NCI-H1436 treated with DMSO at 0.1 percent for 48 hours (cell line): ENCODE data around the gene TMPRSS11E.
"Not testable (repeated sequence)": the region's sequence is repeated elsewhere in the genome, so short reads cannot be mapped to it uniquely, and the experiment has no call there.

Experiments used
- DNase-seq: peaks from one replicate; lab custom pipeline; 2025; lab: John Stamatoyannopoulos, UW

The TMPRSS11E gene

DNA sequence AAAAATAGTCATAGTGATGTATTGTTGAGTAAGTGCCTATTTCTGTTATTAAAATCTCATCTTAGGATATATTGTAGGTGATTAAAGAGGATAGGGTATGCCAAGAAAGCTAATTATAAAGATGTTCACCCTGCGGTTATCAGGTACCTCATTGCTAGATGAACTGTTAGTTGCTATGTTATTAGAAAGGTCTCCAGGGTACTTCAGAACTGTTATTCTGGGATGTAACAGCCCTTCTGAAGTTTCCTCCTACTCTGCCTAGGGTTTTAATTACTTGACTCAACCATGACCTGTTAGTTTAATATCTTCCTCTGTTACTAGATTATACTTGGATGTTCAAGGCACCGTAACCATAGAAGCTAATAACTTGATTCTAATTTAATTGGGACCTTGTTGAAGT lies 15.4 kb downstream of the TMPRSS11E start:
- peak; percentile 38 for DNase-seq

DNA sequence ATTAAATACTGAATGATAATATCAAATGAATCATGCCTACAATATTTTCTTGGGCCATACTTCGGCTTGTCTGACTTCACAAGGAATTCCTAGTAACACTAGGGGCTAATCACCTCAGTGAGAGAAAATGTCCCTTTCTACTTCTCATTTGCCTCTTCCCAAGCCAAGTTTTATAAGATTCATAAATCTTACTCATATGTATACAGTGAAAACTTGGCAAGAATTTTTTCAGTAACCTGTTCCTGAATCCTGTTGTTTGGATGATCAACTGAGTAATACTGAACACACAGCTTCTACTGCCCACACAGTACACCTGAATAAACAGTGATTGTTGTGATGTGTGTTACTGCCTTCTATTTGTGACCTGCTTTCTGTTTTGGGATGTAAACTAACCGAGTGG lies 16.5 kb downstream of the TMPRSS11E start:
- no peak for DNase-seq

GRCh38 chr4:68465058-68465457 lies 17.8 kb downstream of the TMPRSS11E start:
- DNase-seq: no peak

GRCh38 chr4:68466185-68466584 lies 18.9 kb downstream of the TMPRSS11E start:
- DNase-seq: no peak

GRCh38 chr4:68466751-68467150 lies 19.5 kb downstream of the TMPRSS11E start:
- no peak for DNase-seq

- no peak for DNase-seq
Observed at GRCh38 chr4:68469482-68469881, 22.2 kb downstream of the TMPRSS11E start.

DNA sequence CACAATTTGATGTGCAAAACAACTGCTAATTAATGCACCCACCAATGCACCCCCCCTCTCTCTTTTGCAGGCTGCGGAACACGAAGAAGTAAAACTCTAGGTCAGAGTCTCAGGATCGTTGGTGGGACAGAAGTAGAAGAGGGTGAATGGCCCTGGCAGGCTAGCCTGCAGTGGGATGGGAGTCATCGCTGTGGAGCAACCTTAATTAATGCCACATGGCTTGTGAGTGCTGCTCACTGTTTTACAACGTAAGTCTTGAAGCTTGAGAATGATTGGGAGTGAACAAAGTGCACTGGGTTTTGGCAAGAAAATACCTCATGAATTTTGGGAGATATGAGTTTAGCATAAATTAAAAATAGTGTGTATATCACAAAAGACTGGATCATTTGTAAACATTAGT lies 28.9 kb downstream of the TMPRSS11E start:
- DNase-seq: no peak

DNA sequence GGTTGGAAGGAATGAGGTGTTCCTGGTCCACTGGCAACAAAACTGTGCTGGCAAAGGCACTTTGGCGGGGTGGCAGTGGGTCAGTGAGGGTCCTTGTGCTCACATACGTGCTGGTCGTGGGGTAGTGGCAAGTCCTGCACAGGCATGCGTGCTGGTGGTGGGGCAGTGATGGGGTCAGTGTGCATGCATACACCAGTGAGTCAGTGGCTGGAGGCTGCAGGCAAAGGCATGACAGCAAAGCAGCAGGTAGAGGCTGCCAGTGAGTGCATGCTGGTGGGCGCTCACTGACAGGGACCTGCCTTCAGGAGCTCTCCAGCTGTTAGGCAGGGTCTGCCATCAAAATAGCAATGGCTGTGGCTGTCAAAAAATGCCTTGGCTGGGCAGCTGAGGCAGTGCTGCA lies 42.1 kb downstream of the TMPRSS11E start:
- DNase-seq: no peak

DNA sequence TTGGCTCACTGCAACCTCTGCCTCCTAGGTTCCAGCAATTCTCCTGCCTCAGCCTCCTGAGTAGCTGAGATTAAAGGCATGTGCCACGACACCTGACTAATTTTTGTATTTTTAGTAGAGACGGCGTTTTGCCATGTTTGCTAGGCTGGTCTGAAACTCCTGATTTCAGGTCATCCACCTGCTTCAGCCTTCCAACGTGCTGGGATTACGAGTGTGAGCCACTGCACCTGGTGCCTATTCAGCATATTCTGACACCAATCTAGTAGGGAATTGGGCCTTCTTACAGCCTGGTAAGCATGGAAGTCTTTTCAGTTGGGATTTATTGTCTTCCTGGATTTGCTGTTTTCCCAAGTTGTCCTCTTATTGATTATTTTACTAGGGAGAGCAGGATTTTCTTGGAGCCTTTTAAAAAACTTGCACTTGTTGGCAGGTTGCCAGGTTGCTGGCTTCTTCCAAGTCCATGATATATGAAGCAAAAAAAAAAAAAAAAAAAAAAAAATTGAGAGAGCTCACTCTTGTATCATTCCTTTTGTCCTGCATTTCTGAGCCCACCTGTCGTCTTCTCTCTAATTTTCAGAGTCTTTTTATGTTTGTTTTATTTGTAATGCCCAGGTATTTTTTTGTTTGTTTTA lies 43.7 kb downstream of the TMPRSS11E start:
- no peak for DNase-seq

GRCh38 chr4:68494688-68495087 lies 47.4 kb downstream of the TMPRSS11E start:
- no peak for DNase-seq

GRCh38 chr4:68498413-68499007 lies 51.2 kb downstream of the TMPRSS11E start:
- no peak for DNase-seq

- no peak for DNase-seq
Observed at GRCh38 chr4:68499021-68499420, 51.8 kb downstream of the TMPRSS11E start.

DNA sequence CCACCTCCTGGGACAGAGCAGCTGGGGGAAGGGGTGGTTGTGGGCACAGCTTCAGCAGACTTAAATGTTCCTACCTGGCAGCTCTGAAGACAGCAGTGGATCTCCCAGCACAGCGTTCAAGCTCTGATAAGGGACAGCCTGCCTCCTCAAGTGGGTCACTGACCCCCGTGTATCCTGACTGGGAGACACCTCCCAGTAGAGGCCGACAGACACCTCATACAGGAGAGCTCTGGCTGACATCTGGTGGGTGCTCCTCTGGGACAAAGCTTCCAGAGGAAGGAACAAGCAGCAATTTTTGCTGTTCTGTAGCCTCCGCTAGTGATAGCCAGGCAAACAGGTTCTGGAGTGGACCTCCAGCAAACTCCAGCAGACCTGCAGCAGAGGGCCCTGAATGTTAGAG lies 56.2 kb downstream of the TMPRSS11E start:
- not testable (repeated sequence) for DNase-seq

DNA sequence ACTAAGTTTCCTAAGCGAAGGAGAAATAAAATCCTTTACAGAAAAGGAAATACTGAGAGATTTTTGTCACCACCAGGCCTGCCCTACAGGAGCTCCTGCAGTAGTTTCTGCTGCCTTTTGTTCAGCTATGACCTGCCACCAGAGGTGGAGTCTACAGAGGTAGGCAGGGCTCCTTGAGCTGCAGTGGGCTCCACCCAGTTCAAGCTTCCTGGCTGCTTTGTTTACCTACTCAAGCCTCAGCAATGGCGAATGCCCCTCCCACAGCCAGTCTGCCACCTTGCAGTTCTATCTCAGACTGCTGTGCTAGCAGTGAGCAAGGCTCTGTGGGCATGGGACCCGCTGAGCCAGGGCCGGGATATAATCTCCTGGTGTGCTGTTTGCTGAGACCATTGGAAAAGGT lies 57.6 kb downstream of the TMPRSS11E start:
- DNase-seq: not testable (repeated sequence)

- not testable (repeated sequence) for DNase-seq
Observed at GRCh38 chr4:68505452-68505851, 58.2 kb downstream of the TMPRSS11E start.

- DNase-seq: no peak
Observed at GRCh38 chr4:68518889-68519288, 71.6 kb downstream of the TMPRSS11E start.

GRCh38 chr4:68520985-68521384 lies 73.7 kb downstream of the TMPRSS11E start:
- no peak for DNase-seq

DNA sequence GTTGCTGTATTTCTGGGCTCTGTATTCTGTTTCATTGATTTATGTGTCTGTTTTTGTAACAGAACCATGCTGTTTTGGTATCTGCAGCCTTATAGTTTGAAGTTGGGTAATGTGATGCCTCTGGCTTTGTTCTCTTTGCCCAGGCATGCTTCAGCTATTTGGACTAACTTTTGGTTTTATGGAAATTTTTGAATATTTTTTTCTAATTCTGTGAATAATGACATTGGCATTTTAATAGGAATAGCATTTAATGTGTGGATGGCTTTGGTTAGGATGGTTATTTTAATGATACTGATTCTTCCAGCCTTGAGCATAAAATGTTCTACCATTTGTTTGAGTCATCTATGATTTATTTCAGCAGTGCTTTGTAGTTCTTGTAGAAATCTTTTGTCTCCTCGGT lies 75.0 kb downstream of the TMPRSS11E start:
- not testable (repeated sequence) for DNase-seq

GRCh38 chr4:68535974-68536373 lies 88.7 kb downstream of the TMPRSS11E start:
- no peak for DNase-seq

DNA sequence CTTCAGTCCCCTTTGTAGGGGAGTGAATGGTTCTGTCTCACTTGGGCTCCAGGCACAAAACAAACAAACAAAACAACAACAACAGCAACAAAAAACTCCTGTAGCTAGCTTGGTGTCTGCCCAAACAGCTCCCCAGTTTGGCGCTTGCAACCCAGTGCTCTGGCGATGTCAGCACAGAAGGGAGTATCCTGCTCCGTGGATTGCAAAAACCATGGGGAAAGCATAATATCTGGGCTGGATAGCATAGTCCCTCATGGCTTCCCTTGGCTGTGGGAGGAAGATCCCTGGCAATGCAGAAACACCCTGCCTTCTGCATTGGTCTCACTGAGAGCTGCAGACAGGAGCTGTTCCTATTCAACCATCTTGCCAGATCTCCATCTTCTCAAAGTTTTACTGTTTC lies 89.1 kb downstream of the TMPRSS11E start:
- no peak for DNase-seq

GRCh38 chr4:68542742-68543141 lies 95.5 kb downstream of the TMPRSS11E start:
- not testable (repeated sequence) for DNase-seq
